Kidney glomerular epithelial cell (primary cell): ENCODE data around the gene TFAP2C.
"Not testable (repeated sequence)": the region's sequence is repeated elsewhere in the genome, so short reads cannot be mapped to it uniquely, and the experiment has no call there.

Source experiments
- DNase-seq: peaks from one replicate; lab custom pipeline; 2025; lab: John Stamatoyannopoulos, UW

TFAP2C gene

DNA sequence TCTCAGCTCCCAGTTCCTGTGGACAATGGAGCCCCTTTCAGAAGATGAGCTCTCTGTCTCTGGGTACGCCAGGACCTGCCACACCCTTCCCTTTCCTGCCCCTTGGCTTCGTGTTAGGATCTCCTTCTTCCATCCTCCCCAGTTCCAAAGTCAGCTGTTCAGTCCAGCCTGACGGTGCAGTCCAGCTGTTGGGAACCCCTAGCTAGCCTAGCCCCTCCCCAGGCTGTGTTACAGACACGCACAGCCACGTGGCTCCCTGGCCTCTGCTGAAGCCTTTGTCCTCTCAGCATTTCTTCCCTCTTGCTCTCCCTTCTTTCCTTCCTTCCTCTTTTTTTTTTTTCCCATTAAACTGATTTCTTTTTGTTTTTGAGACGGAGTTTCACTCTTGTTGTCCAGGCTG lies 12.4 kb upstream of the TFAP2C start:
- no peak for DNase-seq

GRCh38 chr20:56617489-56617888 lies 11.6 kb upstream of the TFAP2C start:
- DNase-seq, result no peak

DNA sequence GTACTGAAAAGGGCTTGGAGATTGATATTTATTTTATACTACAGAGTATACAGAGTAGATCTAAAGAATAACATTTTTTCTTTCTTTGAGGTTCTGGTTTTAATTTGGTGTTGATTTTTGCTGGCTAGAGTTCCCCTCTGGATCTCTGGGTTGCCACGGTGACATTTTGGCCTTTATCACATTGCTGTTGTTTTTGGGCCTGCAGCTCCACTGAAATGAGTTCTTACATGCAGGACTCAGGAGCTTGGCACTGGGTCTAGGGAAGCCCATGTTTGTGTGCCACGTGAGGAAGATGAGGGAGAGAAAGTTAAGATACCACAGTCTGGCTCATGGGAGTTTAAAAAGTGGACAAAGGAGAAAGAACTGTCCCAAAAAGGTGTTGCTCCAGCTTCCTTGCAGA lies 7.4 kb upstream of the TFAP2C start:
- no peak for DNase-seq

DNA sequence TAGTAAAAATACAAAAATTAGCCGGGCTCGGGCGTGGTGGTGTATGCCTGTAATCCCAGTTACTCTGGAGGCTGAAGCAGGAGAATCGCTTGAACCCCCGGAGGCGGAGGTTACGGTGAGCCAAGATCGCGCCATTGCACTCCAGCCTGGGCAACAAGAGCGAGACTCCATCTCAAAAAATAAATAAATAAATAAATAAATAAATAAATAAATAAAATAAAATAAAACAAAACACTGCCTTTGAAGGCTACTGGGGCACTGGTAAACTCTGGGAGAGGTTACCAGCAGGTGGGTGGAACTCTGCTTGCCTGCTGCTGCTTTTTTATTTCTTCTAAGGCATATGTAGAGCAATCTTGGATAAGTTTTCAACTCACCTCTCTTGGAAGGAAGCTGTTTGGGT lies 5.2 kb upstream of the TFAP2C start:
- DNase-seq, result not testable (repeated sequence)

- no peak for DNase-seq
Observed at GRCh38 chr20:56624786-56625681, 4.1 kb upstream of the TFAP2C start.

GRCh38 chr20:56625837-56626236 lies 3.3 kb upstream of the TFAP2C start:
- no peak for DNase-seq

DNA sequence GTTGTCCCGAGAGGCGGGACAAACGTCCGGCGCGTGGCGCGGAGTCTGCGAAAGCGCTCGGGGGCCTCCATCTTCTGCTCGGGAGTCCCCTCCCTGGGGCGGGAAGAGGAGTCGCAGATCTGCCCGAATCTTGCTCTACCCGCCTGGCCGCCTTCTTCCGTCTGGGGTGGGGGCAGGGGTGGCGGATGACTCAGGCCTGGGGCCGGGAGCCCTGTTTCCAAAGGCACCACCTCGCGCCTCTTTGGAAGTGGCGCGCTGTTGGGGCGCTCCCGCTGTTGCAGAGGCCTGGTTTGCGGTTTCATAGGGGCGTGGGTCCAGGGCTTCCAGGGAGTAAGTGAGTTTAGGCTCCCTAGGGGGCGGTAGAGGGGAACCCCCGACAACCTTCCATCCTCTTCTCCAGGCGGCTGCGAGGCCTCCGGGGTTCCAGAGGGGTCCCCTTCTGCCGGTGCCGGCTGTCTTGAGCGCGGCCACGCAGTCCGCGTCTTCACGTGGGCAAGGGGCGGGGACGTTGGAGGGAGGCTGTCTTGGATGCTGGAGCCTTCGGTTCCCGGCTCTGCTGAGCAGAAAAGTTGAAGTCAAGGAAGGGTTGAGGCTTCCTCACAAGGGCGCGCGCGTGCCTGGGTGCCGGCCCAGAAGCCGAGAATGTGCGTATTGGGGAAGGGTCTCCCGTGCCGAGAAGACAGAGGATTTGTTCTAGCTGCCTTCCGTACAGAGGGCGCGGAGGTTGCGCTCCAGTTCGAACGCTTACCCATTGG lies 2.6 kb upstream of the TFAP2C start:
- DNase-seq, result peak; percentile 9

- DNase-seq, result no peak
Observed at GRCh38 chr20:56627122-56628014, 1.7 kb upstream of the TFAP2C start.

DNA sequence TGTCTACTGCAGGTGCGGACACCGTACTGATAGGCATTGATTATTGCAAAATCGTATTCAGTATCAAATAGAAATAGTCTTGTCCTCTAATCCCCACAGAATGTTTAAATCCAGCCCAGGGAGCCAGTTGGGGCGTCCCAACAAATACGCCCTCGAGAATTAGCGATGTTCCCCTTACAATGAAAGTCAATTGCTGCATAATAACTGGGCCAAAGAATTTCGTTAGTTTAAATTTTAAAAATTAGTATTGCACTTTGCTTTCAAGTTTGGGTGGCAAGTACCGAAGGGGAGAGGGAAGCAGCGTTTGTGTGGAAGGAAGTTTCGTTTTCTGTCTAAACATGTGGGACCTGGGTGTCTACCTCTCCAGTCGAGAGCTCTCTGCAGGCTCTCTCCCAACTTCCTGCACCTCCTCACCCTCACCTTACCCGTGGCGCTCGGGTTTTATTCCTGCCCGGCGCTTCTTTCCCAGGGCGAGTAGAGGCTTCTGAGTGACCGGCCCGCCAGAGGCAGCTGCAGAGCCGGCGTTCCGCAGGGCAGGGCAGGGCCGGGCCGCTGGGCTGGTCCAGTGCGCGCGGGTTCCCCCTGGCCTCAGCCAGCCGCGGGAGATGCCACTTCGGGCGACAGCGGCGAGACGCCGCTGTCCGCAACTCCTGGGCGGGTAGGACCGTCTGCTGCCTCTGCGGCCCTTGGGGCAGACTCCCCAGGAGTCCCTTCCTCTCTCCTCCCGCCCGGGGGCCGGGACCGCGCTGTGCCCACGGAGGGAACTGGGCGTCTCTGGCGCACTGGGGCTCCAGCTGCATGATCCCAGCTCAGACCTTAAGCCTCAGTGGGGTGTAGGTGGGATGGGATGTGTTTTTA lies 862 bp upstream of the TFAP2C start:
- DNase-seq, result no peak

- no peak for DNase-seq
Observed at GRCh38 chr20:56629464-56630085, 469 bp downstream of the TFAP2C start.

- peak; percentile 77 for DNase-seq
Observed at GRCh38 chr20:56630086-56630493, 984 bp downstream of the TFAP2C start.

- no peak for DNase-seq
Observed at GRCh38 chr20:56630506-56631317, 1.6 kb downstream of the TFAP2C start.

GRCh38 chr20:56631318-56631989 lies 2.3 kb downstream of the TFAP2C start:
- no peak for DNase-seq

DNA sequence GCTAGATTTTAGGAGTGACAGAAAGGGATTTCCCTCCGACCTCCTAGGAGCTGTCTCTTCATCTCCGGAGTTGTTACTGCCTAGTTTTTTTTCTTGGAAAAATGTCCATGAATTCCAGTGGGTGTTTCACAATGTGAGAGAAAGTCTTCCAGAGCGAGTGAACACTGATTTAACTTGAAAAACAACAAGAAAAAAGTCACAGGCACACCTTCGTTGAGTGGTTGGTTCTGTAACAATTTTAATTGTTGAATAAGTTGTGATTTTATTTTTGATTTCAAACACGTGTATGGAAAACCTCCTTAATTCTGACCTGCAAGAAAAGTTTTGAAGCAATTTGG lies 2.9 kb downstream of the TFAP2C start:
- DNase-seq, result no peak

DNA sequence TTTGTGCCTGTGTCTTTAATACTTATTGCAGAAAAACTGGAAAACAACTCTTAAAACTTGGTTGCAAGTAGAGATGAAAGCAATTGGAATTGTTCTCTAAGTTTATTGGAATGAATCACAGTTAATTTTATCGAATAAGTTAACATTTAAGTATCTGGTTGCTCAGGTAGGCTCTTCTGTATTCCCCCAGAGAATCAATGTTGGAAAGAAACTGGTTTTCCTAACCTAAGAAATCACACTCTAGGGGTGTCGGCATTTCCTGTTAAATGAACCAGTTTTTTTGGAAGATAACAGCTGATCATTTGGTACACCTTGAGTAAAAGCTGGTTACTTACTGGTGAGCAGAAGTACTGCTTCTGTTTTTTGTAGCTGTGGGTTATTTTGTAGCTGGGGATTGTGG lies 5.2 kb downstream of the TFAP2C start:
- DNase-seq, result no peak

- no peak for DNase-seq
Observed at GRCh38 chr20:56634735-56635385, 5.8 kb downstream of the TFAP2C start.

- DNase-seq, result peak; percentile 51
Observed at GRCh38 chr20:56636716-56637115, 7.6 kb downstream of the TFAP2C start.

DNA sequence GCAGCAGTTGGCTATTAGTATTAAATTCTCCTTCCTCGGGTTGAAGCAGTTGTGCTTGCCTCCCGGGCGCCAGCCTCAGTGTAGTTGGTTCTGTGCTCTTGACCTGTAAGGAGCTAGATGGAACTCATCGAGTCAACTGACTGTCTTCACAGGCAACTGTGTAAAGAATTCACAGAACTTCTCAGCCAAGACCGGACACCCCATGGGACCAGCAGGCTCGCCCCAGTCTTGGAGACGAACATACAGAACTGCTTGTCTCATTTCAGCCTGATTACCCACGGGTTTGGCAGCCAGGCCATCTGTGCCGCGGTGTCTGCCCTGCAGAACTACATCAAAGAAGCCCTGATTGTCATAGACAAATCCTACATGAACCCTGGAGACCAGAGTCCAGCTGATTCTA lies 8.5 kb downstream of the TFAP2C start:
- no peak for DNase-seq

- DNase-seq, result no peak
Observed at GRCh38 chr20:56646599-56646998, 17.5 kb downstream of the TFAP2C start.
